SK-N-SH treated with all-trans-retinoic acid at 6 μM for 48 hours (cell line): ENCODE data around the gene AEBP1.

Experiments used
- ATAC-seq: fragments of 200-7000 bp; cut with Tn5 transposase; 3 replicates; pipeline ENCODE4 v1.9.1; 2020; ENCODE audit warnings: mild to moderate bottlenecking, moderate library complexity
- ARNTL ChIP-seq: fragments of 450-650 bp; formaldehyde crosslinking; IDR thresholded peaks from 2 replicates; pipeline ENCODE4 v1.5.0; 2020; ENCODE audit warnings: low read depth, mild to moderate bottlenecking, moderate library complexity, borderline replicate concordance
- BACH2 ChIP-seq: fragments of 250-450 bp; sonication (Bioruptor Pico); IDR thresholded peaks from 2 replicates; pipeline ENCODE4 v1.9.0; 2021; ENCODE audit warnings: mild to moderate bottlenecking, borderline replicate concordance
- CREB5 ChIP-seq: fragments of 250-450 bp; sonication (Bioruptor Pico); IDR thresholded peaks from 2 replicates; pipeline ENCODE4 v1.5.1; 2020; ENCODE audit warnings: low read depth, mild to moderate bottlenecking, moderate library complexity
- CSDC2 ChIP-seq: fragments of 250-450 bp; sonication (Bioruptor Pico); IDR thresholded peaks from 2 replicates; pipeline ENCODE4 v1.5.0; 2020; ENCODE audit warnings: mild to moderate bottlenecking, moderate library complexity
- ESRRG ChIP-seq: fragments of 250-450 bp; sonication (Bioruptor Pico); IDR thresholded peaks from 2 replicates; pipeline ENCODE4 v1.6.1; 2021; ENCODE audit warnings: mild to moderate bottlenecking
- GLIS3 ChIP-seq: fragments of 250-450 bp; sonication (Bioruptor Pico); IDR thresholded peaks from 2 replicates; pipeline ENCODE4 v1.5.0; 2020; ENCODE audit warnings: mild to moderate bottlenecking, moderate library complexity
- ISL1 ChIP-seq: fragments of 250-450 bp; sonication (Bioruptor Pico); IDR thresholded peaks from 2 replicates; pipeline ENCODE4 v2.1.2; 2022; ENCODE audit warnings: mild to moderate bottlenecking, moderate library complexity
- OSR1 ChIP-seq: fragments of 250-450 bp; sonication (Bioruptor Pico); IDR thresholded peaks from 2 replicates; pipeline ENCODE4 v1.8.0; 2022; ENCODE audit warnings: moderate library complexity, mild to moderate bottlenecking, inconsistent platforms
- PPARA ChIP-seq: fragments of 250-450 bp; sonication (Bioruptor Pico); IDR thresholded peaks from 2 replicates; pipeline ENCODE4 v1.5.0; 2020; ENCODE audit warnings: mild to moderate bottlenecking, borderline replicate concordance
- RARB ChIP-seq: fragments of 250-450 bp; sonication (Bioruptor Pico); IDR thresholded peaks from 2 replicates; pipeline ENCODE4 v1.8.0; 2021; ENCODE audit warnings: mild to moderate bottlenecking, moderate library complexity
- SNAI2 ChIP-seq: fragments of 250-450 bp; sonication (Bioruptor Pico); IDR thresholded peaks from 2 replicates; pipeline ENCODE4 v1.5.0; 2020; ENCODE audit warnings: mild to moderate bottlenecking, moderate library complexity
- TCF4 ChIP-seq: fragments of 250-450 bp; sonication (Bioruptor Pico); IDR thresholded peaks from 2 replicates; pipeline ENCODE4 v1.8.0; 2021; ENCODE audit warnings: mild to moderate bottlenecking, moderate library complexity, borderline replicate concordance
- TOX ChIP-seq: fragments of 250-450 bp; sonication (Bioruptor Pico); IDR thresholded peaks from 2 replicates; pipeline ENCODE4 v1.8.0; 2021; ENCODE audit warnings: mild to moderate bottlenecking, moderate library complexity, borderline replicate concordance
- ZC3H10 ChIP-seq: fragments of 250-450 bp; sonication (Bioruptor Pico); IDR thresholded peaks from 2 replicates; pipeline ENCODE4 v1.5.1; 2021; ENCODE audit warnings: mild to moderate bottlenecking, moderate library complexity
- ZFP3 ChIP-seq: fragments of 250-450 bp; sonication (Bioruptor Pico); IDR thresholded peaks from 2 replicates; pipeline ENCODE4 v1.5.0; 2020; ENCODE audit warnings: mild to moderate bottlenecking, moderate library complexity
- ZFP30 ChIP-seq: fragments of 450-650 bp; formaldehyde crosslinking; IDR thresholded peaks from 2 replicates; pipeline ENCODE4 v1.5.0; 2022; ENCODE audit warnings: mild to moderate bottlenecking, moderate library complexity
- ZNF565 ChIP-seq: fragments of 450-650 bp; formaldehyde crosslinking; conservative IDR thresholded peaks from 2 replicates; pipeline ENCODE4 v1.5.0; 2020; ENCODE audit warnings: low read depth, mild to moderate bottlenecking, moderate library complexity
- ZNF70 ChIP-seq: fragments of 450-650 bp; formaldehyde crosslinking; IDR thresholded peaks from 2 replicates; pipeline ENCODE4 v1.5.0; 2020; ENCODE audit warnings: mild to moderate bottlenecking, moderate library complexity
- TF ChIP-seq, protein P1 (sequence below): fragments of 250-450 bp; sonication (Bioruptor Pico); IDR thresholded peaks from 2 replicates; pipeline ENCODE4 v1.8.0; 2020; ENCODE audit warnings: mild to moderate bottlenecking, moderate library complexity, borderline replicate concordance
- TF ChIP-seq, protein P2 (sequence below): fragments of 250-450 bp; sonication (Bioruptor Pico); IDR thresholded peaks from 2 replicates; pipeline ENCODE4 v1.8.0; 2021; ENCODE audit warnings: low read depth, mild to moderate bottlenecking, moderate library complexity, borderline replicate concordance
- TF ChIP-seq, protein P3 (sequence below): fragments of 250-450 bp; sonication (Bioruptor Pico); IDR thresholded peaks from 2 replicates; pipeline ENCODE4 v1.5.0; 2020; ENCODE audit warnings: mild to moderate bottlenecking, moderate library complexity

AEBP1 gene

GRCh38 chr7:44113764-44114354 lies 9.7 kb downstream of the AEBP1 start:
- no peak for ATAC-seq
- TF ChIP-seq ISL1 (CRISPR knock-in tag) = no peak
- TF ChIP-seq ZFP3 (CRISPR knock-in tag) = no peak
- TF ChIP-seq, protein P1, sequence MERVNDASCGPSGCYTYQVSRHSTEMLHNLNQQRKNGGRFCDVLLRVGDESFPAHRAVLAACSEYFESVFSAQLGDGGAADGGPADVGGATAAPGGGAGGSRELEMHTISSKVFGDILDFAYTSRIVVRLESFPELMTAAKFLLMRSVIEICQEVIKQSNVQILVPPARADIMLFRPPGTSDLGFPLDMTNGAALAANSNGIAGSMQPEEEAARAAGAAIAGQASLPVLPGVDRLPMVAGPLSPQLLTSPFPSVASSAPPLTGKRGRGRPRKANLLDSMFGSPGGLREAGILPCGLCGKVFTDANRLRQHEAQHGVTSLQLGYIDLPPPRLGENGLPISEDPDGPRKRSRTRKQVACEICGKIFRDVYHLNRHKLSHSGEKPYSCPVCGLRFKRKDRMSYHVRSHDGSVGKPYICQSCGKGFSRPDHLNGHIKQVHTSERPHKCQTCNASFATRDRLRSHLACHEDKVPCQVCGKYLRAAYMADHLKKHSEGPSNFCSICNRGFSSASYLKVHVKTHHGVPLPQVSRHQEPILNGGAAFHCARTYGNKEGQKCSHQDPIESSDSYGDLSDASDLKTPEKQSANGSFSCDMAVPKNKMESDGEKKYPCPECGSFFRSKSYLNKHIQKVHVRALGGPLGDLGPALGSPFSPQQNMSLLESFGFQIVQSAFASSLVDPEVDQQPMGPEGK (CRISPR knock-in tag) = no peak
- TF ChIP-seq GLIS3 (CRISPR knock-in tag) = no peak
- no peak for TF ChIP-seq TOX (CRISPR knock-in tag)
- no peak for TF ChIP-seq BACH2 (CRISPR knock-in tag)
- no peak for TF ChIP-seq CREB5 (CRISPR knock-in tag)
- no peak for TF ChIP-seq ZC3H10 (CRISPR knock-in tag)
- TF ChIP-seq CSDC2 (CRISPR knock-in tag) = no peak
- TF ChIP-seq, protein P2, sequence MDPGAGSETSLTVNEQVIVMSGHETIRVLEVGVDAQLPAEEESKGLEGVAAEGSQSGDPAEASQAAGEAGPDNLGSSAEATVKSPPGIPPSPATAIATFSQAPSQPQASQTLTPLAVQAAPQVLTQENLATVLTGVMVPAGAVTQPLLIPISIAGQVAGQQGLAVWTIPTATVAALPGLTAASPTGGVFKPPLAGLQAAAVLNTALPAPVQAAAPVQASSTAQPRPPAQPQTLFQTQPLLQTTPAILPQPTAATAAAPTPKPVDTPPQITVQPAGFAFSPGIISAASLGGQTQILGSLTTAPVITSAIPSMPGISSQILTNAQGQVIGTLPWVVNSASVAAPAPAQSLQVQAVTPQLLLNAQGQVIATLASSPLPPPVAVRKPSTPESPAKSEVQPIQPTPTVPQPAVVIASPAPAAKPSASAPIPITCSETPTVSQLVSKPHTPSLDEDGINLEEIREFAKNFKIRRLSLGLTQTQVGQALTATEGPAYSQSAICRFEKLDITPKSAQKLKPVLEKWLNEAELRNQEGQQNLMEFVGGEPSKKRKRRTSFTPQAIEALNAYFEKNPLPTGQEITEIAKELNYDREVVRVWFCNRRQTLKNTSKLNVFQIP (CRISPR knock-in tag) = no peak
- TF ChIP-seq TCF4 (CRISPR knock-in tag) = no peak
- no peak for TF ChIP-seq OSR1
- no peak for TF ChIP-seq ZNF565 (CRISPR knock-in tag)

GRCh38 chr7:44114586-44115310 lies 10.6 kb downstream of the AEBP1 start:
- no peak for ATAC-seq
- TF ChIP-seq RARB (CRISPR knock-in tag) (no peak), GLIS3 (CRISPR knock-in tag) (no peak), ESRRG (CRISPR knock-in tag) (no peak), TCF4 (CRISPR knock-in tag) (no peak), OSR1 (no peak), ZC3H10 (CRISPR knock-in tag) (no peak)
- TF ChIP-seq, protein P2 (CRISPR knock-in tag) = no peak
- TF ChIP-seq, protein P3, sequence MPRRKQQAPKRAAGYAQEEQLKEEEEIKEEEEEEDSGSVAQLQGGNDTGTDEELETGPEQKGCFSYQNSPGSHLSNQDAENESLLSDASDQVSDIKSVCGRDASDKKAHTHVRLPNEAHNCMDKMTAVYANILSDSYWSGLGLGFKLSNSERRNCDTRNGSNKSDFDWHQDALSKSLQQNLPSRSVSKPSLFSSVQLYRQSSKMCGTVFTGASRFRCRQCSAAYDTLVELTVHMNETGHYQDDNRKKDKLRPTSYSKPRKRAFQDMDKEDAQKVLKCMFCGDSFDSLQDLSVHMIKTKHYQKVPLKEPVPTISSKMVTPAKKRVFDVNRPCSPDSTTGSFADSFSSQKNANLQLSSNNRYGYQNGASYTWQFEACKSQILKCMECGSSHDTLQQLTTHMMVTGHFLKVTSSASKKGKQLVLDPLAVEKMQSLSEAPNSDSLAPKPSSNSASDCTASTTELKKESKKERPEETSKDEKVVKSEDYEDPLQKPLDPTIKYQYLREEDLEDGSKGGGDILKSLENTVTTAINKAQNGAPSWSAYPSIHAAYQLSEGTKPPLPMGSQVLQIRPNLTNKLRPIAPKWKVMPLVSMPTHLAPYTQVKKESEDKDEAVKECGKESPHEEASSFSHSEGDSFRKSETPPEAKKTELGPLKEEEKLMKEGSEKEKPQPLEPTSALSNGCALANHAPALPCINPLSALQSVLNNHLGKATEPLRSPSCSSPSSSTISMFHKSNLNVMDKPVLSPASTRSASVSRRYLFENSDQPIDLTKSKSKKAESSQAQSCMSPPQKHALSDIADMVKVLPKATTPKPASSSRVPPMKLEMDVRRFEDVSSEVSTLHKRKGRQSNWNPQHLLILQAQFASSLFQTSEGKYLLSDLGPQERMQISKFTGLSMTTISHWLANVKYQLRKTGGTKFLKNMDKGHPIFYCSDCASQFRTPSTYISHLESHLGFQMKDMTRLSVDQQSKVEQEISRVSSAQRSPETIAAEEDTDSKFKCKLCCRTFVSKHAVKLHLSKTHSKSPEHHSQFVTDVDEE (CRISPR knock-in tag) = no peak

- peak; percentile 4; the same call in 1 of the 3 replicates for ATAC-seq
- TF ChIP-seq ARNTL (no peak), ZFP30 (CRISPR knock-in tag) (no peak), PPARA (CRISPR knock-in tag) (no peak), GLIS3 (CRISPR knock-in tag) (no peak), ZNF565 (CRISPR knock-in tag) (no peak), TOX (CRISPR knock-in tag) (no peak), SNAI2 (CRISPR knock-in tag) (no peak), ZNF70 (no peak)
- TF ChIP-seq, protein P2 (CRISPR knock-in tag) = no peak
- TF ChIP-seq, protein P1 (CRISPR knock-in tag) = no peak
Measured at GRCh38 chr7:44116087-44116788, 12.1 kb downstream of the AEBP1 start.
